ELR (cell line): ENCODE results near the gene SRD5A2.

Experiments used
- DNase-seq: peaks from one replicate; pipeline ENCODE4 v3.0.0-alpha.2; 2015; ENCODE audit warnings: low read depth

Gene SRD5A2

GRCh38 chr2:31580321-31581117, at the start of gene SRD5A2:
Gene SRD5A2 (minus strand): TSS chr2:31580938. CDS start chr2:31580900, 38 bp downstream.
- no peak for DNase-seq

- peak; percentile 65 for DNase-seq
Observed at GRCh38 chr2:31606509-31606908, 25.8 kb upstream of the SRD5A2 start.

- DNase-seq, result no peak
Observed at GRCh38 chr2:31598694-31599093, 18.0 kb upstream of the SRD5A2 start.

GRCh38 chr2:31586230-31586629, 5.5 kb upstream of the SRD5A2 start:
- DNase-seq, result no peak

- no peak for DNase-seq
Observed at GRCh38 chr2:31581124-31581795, 522 bp upstream of the SRD5A2 start.

- DNase-seq, result no peak
Observed at GRCh38 chr2:31579996-31580320, 780 bp downstream of the SRD5A2 start.

GRCh38 chr2:31578316-31578715, 2.4 kb downstream of the SRD5A2 start:
- no peak for DNase-seq

- no peak for DNase-seq
Observed at GRCh38 chr2:31577143-31577542, 3.6 kb downstream of the SRD5A2 start.

- DNase-seq, result no peak
Observed at GRCh38 chr2:31568585-31569201, 12.0 kb downstream of the SRD5A2 start.

GRCh38 chr2:31567679-31568078, 13.1 kb downstream of the SRD5A2 start:
- no peak for DNase-seq

GRCh38 chr2:31563273-31563839, 17.4 kb downstream of the SRD5A2 start:
- peak; percentile 21 for DNase-seq

- no peak for DNase-seq
Observed at GRCh38 chr2:31561823-31562222, 18.9 kb downstream of the SRD5A2 start.

GRCh38 chr2:31558401-31559295, 22.1 kb downstream of the SRD5A2 start:
- DNase-seq, result peak; percentile 23

- no peak for DNase-seq
Observed at GRCh38 chr2:31556940-31557339, 23.8 kb downstream of the SRD5A2 start.

GRCh38 chr2:31555967-31556706, 24.6 kb downstream of the SRD5A2 start:
- DNase-seq, result no peak

- no peak for DNase-seq
Observed at GRCh38 chr2:31553362-31553761, 27.4 kb downstream of the SRD5A2 start.

GRCh38 chr2:31547485-31547884, 33.3 kb downstream of the SRD5A2 start:
- DNase-seq, result no peak

- DNase-seq, result no peak
Observed at GRCh38 chr2:31541853-31542252, 38.9 kb downstream of the SRD5A2 start.

- no peak for DNase-seq
Observed at GRCh38 chr2:31539505-31539904, 41.2 kb downstream of the SRD5A2 start.

GRCh38 chr2:31535768-31536167, 45.0 kb downstream of the SRD5A2 start:
- DNase-seq, result no peak

- DNase-seq, result peak; percentile 9
Observed at GRCh38 chr2:31534636-31535035, 46.1 kb downstream of the SRD5A2 start.
